ENCODE data around the gene HHLA2.

Gene HHLA2

GRCh38 chr3:108289159-108289558 lies 7.2 kb upstream of the HHLA2 start:
- TF ChIP-seq CTCF (IDR thresholded peaks at IDR 0.05; ENCODE audit: low read depth, low read length, missing control alignments), result no peak
- no peak for DNase-seq (ENCODE audit: low read depth)
- no peak overlapping the region for H3K4me3 ChIP-seq (ENCODE audit: low read depth, low read length)

DNA sequence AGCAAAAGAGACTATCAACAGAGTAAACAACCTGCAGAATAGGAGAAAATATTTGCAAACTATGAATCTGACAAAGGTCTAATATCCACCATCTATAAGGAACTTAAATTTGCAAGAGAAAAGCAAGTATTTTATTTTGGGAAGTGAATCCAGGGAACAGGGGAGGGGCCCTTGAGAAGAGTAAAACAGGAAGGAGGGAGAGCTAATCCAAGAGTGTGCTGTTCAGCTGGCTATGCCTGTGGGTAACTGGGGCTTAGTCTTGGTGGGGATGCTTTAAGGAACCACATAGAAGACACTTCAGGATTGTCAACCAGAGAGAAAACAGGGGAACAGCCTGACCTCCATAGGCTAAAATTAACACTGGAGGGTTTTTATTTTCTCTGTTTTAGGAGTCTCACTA lies 3.9 kb upstream of the HHLA2 start:
- DNase-seq (ENCODE audit: low read depth), result no peak
- no peak overlapping the region for H3K4me3 ChIP-seq (ENCODE audit: low read depth, low read length)
- TF ChIP-seq CTCF (IDR thresholded peaks at IDR 0.05; ENCODE audit: low read depth, low read length, missing control alignments), result no peak

DNA sequence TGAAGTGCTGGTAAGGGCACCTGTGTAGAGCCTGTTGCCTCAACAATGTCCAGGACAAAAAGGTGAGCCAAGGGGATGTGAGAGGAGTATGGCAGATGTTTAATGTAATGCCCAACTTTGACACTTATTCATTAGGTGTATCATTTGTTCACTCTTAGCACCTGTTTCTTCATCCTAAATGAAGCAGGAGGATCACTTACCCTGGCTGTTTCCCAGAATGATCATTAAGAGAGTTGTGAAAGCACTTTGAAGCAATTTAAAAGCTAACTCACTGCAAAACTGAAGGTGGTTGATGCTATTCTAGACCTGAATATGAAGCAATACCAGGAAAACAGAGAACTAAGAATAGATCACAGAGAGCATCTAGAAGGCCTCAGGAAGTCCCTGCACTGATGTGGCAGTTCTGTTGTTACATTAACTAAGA lies 3.4 kb upstream of the HHLA2 start:
- H3K4me3 ChIP-seq (ENCODE audit: low read depth, low read length), result no peak overlapping the region
- TF ChIP-seq CTCF (IDR thresholded peaks at IDR 0.05; ENCODE audit: low read depth, low read length, missing control alignments), result no peak
- peak; percentile 58 for DNase-seq (ENCODE audit: low read depth)

DNA sequence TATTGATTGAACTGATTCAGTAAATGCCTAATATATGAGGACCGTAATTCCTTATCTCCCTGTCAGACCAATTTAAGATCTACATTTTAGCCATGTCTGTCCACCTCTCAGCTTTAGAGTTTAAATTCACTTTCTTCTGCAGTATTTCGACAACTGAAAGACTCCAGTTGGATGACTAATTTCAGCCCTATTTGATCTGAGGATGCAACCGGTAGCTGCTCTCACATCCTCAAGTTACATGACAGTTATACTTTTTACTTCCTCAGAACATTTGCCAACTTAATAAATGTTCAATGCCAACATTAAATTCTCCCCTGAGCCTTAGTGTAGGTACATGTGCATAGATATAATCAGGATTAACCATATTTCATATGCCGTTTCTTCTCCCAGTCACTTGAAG lies 2.5 kb upstream of the HHLA2 start:
- TF ChIP-seq CTCF (IDR thresholded peaks at IDR 0.05; ENCODE audit: low read depth, low read length, missing control alignments), result no peak
- peak; percentile 60 for DNase-seq (ENCODE audit: low read depth)
- H3K4me3 ChIP-seq (ENCODE audit: low read depth, low read length), result no peak overlapping the region; the same call in 1 of the 2 replicates

DNA sequence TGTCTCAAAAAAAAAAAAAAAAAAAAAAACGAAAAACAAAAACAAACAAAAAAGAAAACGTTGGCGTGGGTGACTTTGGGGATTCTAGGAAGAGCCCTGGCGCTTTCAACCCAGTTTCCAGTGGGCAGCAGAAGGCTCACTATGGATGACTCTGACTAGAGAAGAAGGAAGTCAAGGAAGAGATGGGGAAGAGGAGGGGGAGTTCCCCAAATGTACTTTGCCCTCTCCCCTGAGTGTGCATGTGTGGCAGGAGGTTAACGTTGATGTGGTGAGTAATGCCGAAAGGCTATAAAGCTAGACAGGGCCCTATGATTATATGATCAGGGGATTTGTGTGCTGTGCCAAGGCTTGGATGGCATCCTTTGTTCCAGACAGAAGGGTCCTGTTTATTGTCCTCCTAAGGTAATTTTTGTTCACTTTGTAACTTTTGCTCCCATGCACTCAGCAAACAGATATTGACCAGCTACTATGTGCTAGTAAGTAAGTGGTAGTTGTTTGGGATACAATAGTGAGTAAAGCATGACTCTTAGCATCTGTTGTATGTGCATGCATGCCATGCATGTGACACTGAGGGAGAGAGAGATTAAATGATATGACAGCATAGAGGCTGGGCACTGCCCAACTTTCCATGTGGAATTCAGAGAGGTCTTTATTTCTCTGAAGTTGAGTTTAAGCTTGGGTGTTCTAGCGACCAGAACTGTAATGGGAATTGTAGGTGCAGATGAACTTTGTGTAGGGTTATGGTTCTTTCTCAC lies 750 bp upstream of the HHLA2 start:
- no peak for TF ChIP-seq CTCF (IDR thresholded peaks at IDR 0.05; ENCODE audit: low read depth, low read length, missing control alignments)
- no peak for DNase-seq (ENCODE audit: low read depth)
- H3K4me3 ChIP-seq (ENCODE audit: low read depth, low read length), result no peak overlapping the region

DNA sequence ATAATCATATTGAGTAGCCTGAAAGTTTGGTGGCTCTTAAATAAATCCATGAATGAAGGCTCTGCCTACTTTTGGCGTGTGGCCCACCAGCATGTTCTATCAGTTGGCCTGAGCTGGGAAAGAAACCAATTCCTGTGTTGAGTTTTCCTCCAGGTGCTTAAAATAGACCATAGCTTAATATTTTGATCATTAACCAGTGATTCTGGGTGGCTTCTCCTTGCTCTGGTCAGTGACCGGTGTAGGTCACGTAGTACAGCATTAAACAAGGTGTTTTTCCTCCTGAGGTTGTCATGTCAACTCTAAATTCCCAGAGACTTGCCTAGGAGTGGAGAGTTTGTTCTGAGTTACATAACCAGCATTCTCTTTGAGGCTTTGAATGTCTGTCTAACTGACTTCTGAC lies 1.3 kb downstream of the HHLA2 start:
- TF ChIP-seq CTCF (IDR thresholded peaks at IDR 0.05; ENCODE audit: low read depth, low read length, missing control alignments), result no peak
- H3K4me3 ChIP-seq (ENCODE audit: low read depth, low read length), result no peak overlapping the region
- no peak for DNase-seq (ENCODE audit: low read depth)

- TF ChIP-seq CTCF (IDR thresholded peaks at IDR 0.05; ENCODE audit: low read depth, low read length, missing control alignments), result no peak
- H3K4me3 ChIP-seq (ENCODE audit: low read depth, low read length), result no peak overlapping the region
- DNase-seq (ENCODE audit: low read depth), result no peak
These were observed 1.7 kb downstream of the HHLA2 start for GRCh38 chr3:108298056-108298455.
